Suprapubic skin (tissue), 4 donors: ENCODE data around the gene CHD9. TPM values are rescaled to one million over a fixed set of nuclear protein-coding genes. Genes with fewer than 3 reads are reported as not detected.

Source experiments
- DNase-seq, 2 donors: peaks; one replicate each; pipeline ENCODE4 v3.0.0-alpha.2; 2019; ENCODE audit warnings: low spot score in 2 of 2
- H3K27ac ChIP-seq: fragments of 200-600 bp; sonication (generic); one replicate; pipeline ENCODE4 v1.5.1; 2019
- H3K27me3 ChIP-seq: fragments of 200-600 bp; sonication (generic); one replicate; pipeline ENCODE4 v1.5.1; 2019
- H3K36me3 ChIP-seq: fragments of 200-600 bp; sonication (generic); one replicate; pipeline ENCODE4 v1.5.1; 2019
- H3K4me1 ChIP-seq: fragments of 200-600 bp; sonication (generic); one replicate; pipeline ENCODE4 v1.5.1; 2019
- H3K4me3 ChIP-seq: fragments of 200-600 bp; sonication (generic); one replicate; pipeline ENCODE4 v1.5.1; 2019; ENCODE audit warnings: mild to moderate bottlenecking
- H3K9me3 ChIP-seq: fragments of 200-600 bp; sonication (generic); one replicate; pipeline ENCODE4 v1.5.1; 2019
- CTCF ChIP-seq, 2 donors: fragments of 200-600 bp in 1 of 2; fragments of 450-650 bp in 1 of 2; sonication (generic) in 1 of 2; IDR thresholded peaks; one replicate each; pipeline ENCODE4 v1.5.1; 2016 to 2019; ENCODE audit warnings: antibody characterized with exemption in 2 of 2, mild to moderate bottlenecking in 1 of 2, moderate library complexity in 1 of 2
- EP300 ChIP-seq: sonication (generic); formaldehyde crosslinking; IDR thresholded peaks from one replicate; pipeline ENCODE4 v1.6.1; 2017; ENCODE audit warnings: antibody characterized with exemption
- POLR2A ChIP-seq, 2 donors: fragments of 450-650 bp; IDR thresholded peaks; one replicate each; pipeline ENCODE4 v1.6.1; 2017; ENCODE audit warnings: antibody characterized with exemption in 2 of 2, mild to moderate bottlenecking in 2 of 2, moderate library complexity in 2 of 2
- POLR2AphosphoS5 ChIP-seq, 3 donors: sonication (generic); formaldehyde crosslinking; IDR thresholded peaks; one replicate each; pipeline ENCODE4 v1.6.1; 2017; ENCODE audit warnings: antibody characterized with exemption in 3 of 3
- WGBS: methylation state at CpG from one replicate; pipeline ENCODE4 v1.1.5; 2018; 5-methylcytosine and 5-hydroxymethylcytosine counted together
- total RNA-seq, 4 donors: library from RNA; depleted of rRNA; stranded (reverse); fragments of >200 nt; gene quantifications; one replicate each; pipeline ENCODE4 v1.1.0, GENCODE V29; 2016

CHD9 gene
- total RNA-seq, 4 donors from 2014 or later, result 56.6 to 129 (median 70.4) TPM

- H3K36me3 ChIP-seq, result peaks cover 3% of the 10 kb centered on the region
- H3K4me1 ChIP-seq, result peaks cover 37% of the 10 kb centered on the region
- no peak overlapping the region for H3K27ac ChIP-seq
- H3K4me3 ChIP-seq, result no peak overlapping the region
- no peaks in the 10 kb centered on the region for H3K9me3 ChIP-seq
- DNase-seq, result no peak
- no peak for TF ChIP-seq POLR2A (IDR thresholded peaks at IDR 0.05)
- TF ChIP-seq EP300, result no peak
- TF ChIP-seq CTCF (IDR thresholded peaks at IDR 0.05), result no peak
- TF ChIP-seq POLR2AphosphoS5 (IDR thresholded peaks at IDR 0.05), result no peak
- WGBS, result 91% methylated on average over 1 of the region's 1 CpG
- no peaks in the 10 kb centered on the region for H3K27me3 ChIP-seq
Measured at GRCh38 chr16:53064081-53064578, 9.3 kb downstream of the CHD9 start.

- H3K36me3 ChIP-seq, result peaks cover 3% of the 10 kb centered on the region
- no peak for DNase-seq
- TF ChIP-seq POLR2A (IDR thresholded peaks at IDR 0.05), result no peak
- TF ChIP-seq CTCF (IDR thresholded peaks at IDR 0.05), result no peak
- TF ChIP-seq POLR2AphosphoS5 (IDR thresholded peaks at IDR 0.05), result no peak
- TF ChIP-seq EP300, result no peak
- H3K27ac ChIP-seq, result peak overlapping the region; percentile 9
- H3K27me3 ChIP-seq, result no peaks in the 10 kb centered on the region
- H3K4me1 ChIP-seq, result peaks cover 49% of the 10 kb centered on the region
- H3K9me3 ChIP-seq, result no peaks in the 10 kb centered on the region
- 60% methylated on average over 6 of the region's 6 CpGs for WGBS
- no peak overlapping the region for H3K4me3 ChIP-seq
Measured at GRCh38 chr16:53065461-53066061, 10.8 kb downstream of the CHD9 start.

- no peak overlapping the region for H3K27ac ChIP-seq
- no peak for TF ChIP-seq EP300
- TF ChIP-seq POLR2A (IDR thresholded peaks at IDR 0.05), result no peak
- H3K36me3 ChIP-seq, result peaks cover 3% of the 10 kb centered on the region
- no peaks in the 10 kb centered on the region for H3K27me3 ChIP-seq
- WGBS, result 88% methylated on average over 2 of the region's 2 CpGs
- DNase-seq, result no peak
- H3K4me3 ChIP-seq, result no peak overlapping the region
- H3K4me1 ChIP-seq, result peaks cover 50% of the 10 kb centered on the region
- no peaks in the 10 kb centered on the region for H3K9me3 ChIP-seq
Measured at GRCh38 chr16:53067675-53068074, 12.9 kb downstream of the CHD9 start.

GRCh38 chr16:53068423-53068833 lies 13.6 kb downstream of the CHD9 start:
- 75% methylated on average over 4 of the region's 4 CpGs for WGBS
- Histone ChIP-seq H3K27me3 (no peaks in the 10 kb centered on the region), H3K27ac (no peak overlapping the region), H3K4me3 (no peak overlapping the region), H3K36me3 (peaks cover 3% of the 10 kb centered on the region), H3K4me1 (peaks cover 50% of the 10 kb centered on the region), H3K9me3 (no peaks in the 10 kb centered on the region)
- DNase-seq, result no peak
- TF ChIP-seq POLR2AphosphoS5 (IDR thresholded peaks at IDR 0.05) (no peak), CTCF (IDR thresholded peaks at IDR 0.05) (no peak), EP300 (no peak), POLR2A (IDR thresholded peaks at IDR 0.05) (no peak)

- WGBS, result 71% methylated on average over 2 of the region's 2 CpGs
- no peaks in the 10 kb centered on the region for H3K27me3 ChIP-seq
- TF ChIP-seq CTCF (IDR thresholded peaks at IDR 0.05), result no peak
- no peak for TF ChIP-seq EP300
- no peak for TF ChIP-seq POLR2AphosphoS5 (IDR thresholded peaks at IDR 0.05)
- no peak for TF ChIP-seq POLR2A (IDR thresholded peaks at IDR 0.05)
- H3K27ac ChIP-seq, result no peak overlapping the region
- DNase-seq, result no peak
- H3K4me1 ChIP-seq, result peaks cover 41% of the 10 kb centered on the region
- H3K4me3 ChIP-seq, result no peak overlapping the region
- H3K9me3 ChIP-seq, result no peaks in the 10 kb centered on the region
- peaks cover 3% of the 10 kb centered on the region for H3K36me3 ChIP-seq
Measured at GRCh38 chr16:53069772-53070171, 15.0 kb downstream of the CHD9 start.
